SK-N-MC (cell line): ENCODE data around the gene DOCK6.

ENCODE experiments used
- EZH2 ChIP-seq: fragments of 200-600 bp; sonication (generic); IDR thresholded peaks from one replicate; pipeline ENCODE4 v1.6.1; 2017; ENCODE audit warnings: antibody characterized with exemption
- POLR2AphosphoS5 ChIP-seq: IDR thresholded peaks from 2 replicates; pipeline ENCODE4 v1.6.1; 2012; ENCODE audit warnings: mild to moderate bottlenecking, low read depth, low read length, borderline replicate concordance

DNA sequence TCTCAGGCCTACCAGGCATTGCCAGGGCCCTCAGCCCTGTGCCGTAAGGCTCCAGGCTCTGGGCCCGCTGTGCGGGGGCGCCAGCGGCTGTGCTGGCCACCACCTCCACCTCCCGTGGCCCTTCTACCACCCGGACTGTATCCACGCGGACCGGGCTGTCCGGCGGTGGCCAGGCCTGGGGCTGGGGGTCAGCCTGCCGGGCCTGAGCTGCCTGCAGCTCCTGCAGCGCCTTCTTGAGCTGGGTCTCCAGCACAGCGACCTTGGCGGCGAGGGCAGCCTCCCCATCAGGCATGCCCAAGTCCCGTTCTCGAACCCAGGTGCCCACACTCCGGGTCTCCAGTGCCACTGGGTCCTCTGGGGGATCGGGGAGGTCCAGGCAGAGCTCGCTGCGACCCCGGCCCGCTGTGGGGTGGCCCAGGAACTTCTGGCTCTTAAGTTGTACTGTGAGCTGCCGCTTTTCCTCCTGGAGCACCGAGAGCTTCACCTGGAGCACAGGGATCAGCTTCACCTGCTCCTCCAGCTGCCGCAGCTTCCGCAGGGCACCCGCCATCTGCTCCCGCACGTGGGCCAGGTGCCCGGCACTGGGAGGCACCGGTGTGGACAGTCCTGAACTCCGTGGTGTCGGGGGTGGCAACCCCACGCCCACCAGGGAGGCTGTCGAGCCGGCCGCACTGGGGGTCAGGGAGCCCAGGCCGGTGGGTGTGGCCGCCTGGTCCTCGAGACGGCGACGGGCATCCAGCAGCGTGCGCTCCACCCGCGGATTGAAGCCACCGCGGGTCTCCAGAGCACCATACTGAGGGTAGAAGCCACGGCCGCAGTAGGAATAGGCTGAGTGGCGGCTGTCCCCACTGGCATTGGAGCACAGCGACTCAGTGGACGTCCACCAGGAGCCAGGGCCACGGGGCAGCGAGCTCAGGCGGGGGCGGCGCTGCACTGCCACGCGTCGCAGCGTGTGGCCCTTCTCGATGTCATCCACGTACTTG, 69.1 kb downstream of the DOCK6 start:
- TF ChIP-seq EZH2 (no peak), POLR2AphosphoS5 (no peak)
